NCI-H446 treated with DMSO at 0.1 percent for 48 hours (cell line): ENCODE data around the gene PLCB1.

Experiments
- DNase-seq: peaks from one replicate; lab custom pipeline; 2025; lab: John Stamatoyannopoulos, UW

The PLCB1 gene

GRCh38 chr20:8246153-8246552, 114.1 kb downstream of the PLCB1 start:
- DNase-seq: no peak

- DNase-seq: no peak
Measured at GRCh38 chr20:8246716-8247115, 114.7 kb downstream of the PLCB1 start.

- no peak for DNase-seq
Measured at GRCh38 chr20:8248051-8248450, 116.0 kb downstream of the PLCB1 start.

- DNase-seq: no peak
Measured at GRCh38 chr20:8249634-8250033, 117.6 kb downstream of the PLCB1 start.

GRCh38 chr20:8250539-8251200, 118.6 kb downstream of the PLCB1 start:
- DNase-seq: no peak

GRCh38 chr20:8251201-8251575, 119.1 kb downstream of the PLCB1 start:
- no peak for DNase-seq

GRCh38 chr20:8254911-8255582, 123.0 kb downstream of the PLCB1 start:
- no peak for DNase-seq

GRCh38 chr20:8255945-8256632, 124.0 kb downstream of the PLCB1 start:
- no peak for DNase-seq

GRCh38 chr20:8260837-8261251, 128.8 kb downstream of the PLCB1 start:
- DNase-seq: no peak

- DNase-seq: no peak
Measured at GRCh38 chr20:8262721-8263120, 130.7 kb downstream of the PLCB1 start.

- DNase-seq: no peak
Measured at GRCh38 chr20:8265588-8265987, 133.5 kb downstream of the PLCB1 start.

- DNase-seq: peak; percentile 38
Measured at GRCh38 chr20:8267009-8267408, 134.9 kb downstream of the PLCB1 start.

- DNase-seq: no peak
Measured at GRCh38 chr20:8271727-8272126, 139.7 kb downstream of the PLCB1 start.

- no peak for DNase-seq
Measured at GRCh38 chr20:8272766-8273165, 140.7 kb downstream of the PLCB1 start.

- DNase-seq: no peak
Measured at GRCh38 chr20:8284902-8285301, 152.8 kb downstream of the PLCB1 start.

GRCh38 chr20:8287340-8287739, 155.3 kb downstream of the PLCB1 start:
- DNase-seq: peak; percentile 86

- DNase-seq: no peak
Measured at GRCh38 chr20:8291200-8291599, 159.1 kb downstream of the PLCB1 start.

GRCh38 chr20:8291873-8292272, 159.8 kb downstream of the PLCB1 start:
- no peak for DNase-seq

- no peak for DNase-seq
Measured at GRCh38 chr20:8292793-8293192, 160.7 kb downstream of the PLCB1 start.

GRCh38 chr20:8293750-8294149, 161.7 kb downstream of the PLCB1 start:
- no peak for DNase-seq

- no peak for DNase-seq
Measured at GRCh38 chr20:8296536-8296935, 164.5 kb downstream of the PLCB1 start.

GRCh38 chr20:8298426-8299043, 166.5 kb downstream of the PLCB1 start:
- DNase-seq: no peak

- DNase-seq: no peak
Measured at GRCh38 chr20:8299921-8300320, 167.9 kb downstream of the PLCB1 start.
